IMR-90 (cell line): ENCODE results near the gene CDKL4. TPM values are rescaled to one million over a fixed set of nuclear protein-coding genes. Genes with fewer than 3 reads are reported as not detected.
A peak's percentile ranks its signal among the peaks of the same experiment; 100 is the strongest.

Experiments used
- ATAC-seq: fragments of 200-7000 bp; cut with Tn5 transposase; 2 replicates; pipeline ENCODE4 v1.9.1; 2020; ENCODE audit warnings: low read depth, mild to moderate bottlenecking, moderate library complexity
- BruUV-seq: library from RNA; stranded (reverse); fragments of 400-500 nt; replicated peaks from 2 replicates; lab custom pipeline; 2021; lab: Mats Ljungman, UMichigan
- CTCF ChIA-PET: fragments of 300-600 bp; formaldehyde crosslinking; extraction: SDS; loops from one replicate; lab custom pipeline; 2021; ENCODE audit warnings: antibody characterized with exemption; lab: Yijun Ruan, JAX
- POLR2A ChIA-PET: fragments of 300-600 bp; sonication (Branson Sonifier 250); formaldehyde crosslinking; loops from one replicate; lab custom pipeline; 2022; ENCODE audit warnings: antibody characterized with exemption; ENCODE audit not compliant: unreplicated experiment; lab: Charles Lee
- DNase-seq: peaks from one replicate; pipeline ENCODE4 v3.0.0; 2013
- H2AFZ ChIP-seq: replicated peaks from 2 replicates; pipeline ENCODE3; 2013; ENCODE audit warnings: low read length, mild to moderate bottlenecking; ENCODE audit not compliant: poor library complexity
- H2AK5ac ChIP-seq: 2 replicates; pipeline ENCODE4 v1.6.1; 2013; ENCODE audit warnings: low read depth, low read length, inconsistent platforms
- H2AK9ac ChIP-seq: replicated peaks from 2 replicates; pipeline ENCODE3; 2013; ENCODE audit warnings: mild to moderate bottlenecking, low read depth, low read length, moderate library complexity; ENCODE audit not compliant: poor library complexity
- H2BK120ac ChIP-seq: 2 replicates; pipeline ENCODE4 v1.6.1; 2013; ENCODE audit warnings: low read depth, low read length, inconsistent platforms
- H2BK15ac ChIP-seq: 3 replicates; pipeline ENCODE4 v1.6.1; 2013; ENCODE audit warnings: low read depth, low read length, inconsistent platforms
- H2BK20ac ChIP-seq: 2 replicates; pipeline ENCODE4 v1.6.1; 2013; ENCODE audit warnings: low read depth, mild to moderate bottlenecking, inconsistent platforms, low read length, moderate library complexity
- H2BK5ac ChIP-seq: 2 replicates; pipeline ENCODE4 v1.6.1; 2013; ENCODE audit warnings: mild to moderate bottlenecking, low read depth, low read length, inconsistent platforms; ENCODE audit not compliant: poor library complexity, severe bottlenecking
- H3K14ac ChIP-seq: replicated peaks from 2 replicates; pipeline ENCODE4 v1.6.1; 2013; ENCODE audit warnings: low read depth, low read length, inconsistent platforms
- H3K18ac ChIP-seq: 2 replicates; pipeline ENCODE4 v1.6.1; 2013; ENCODE audit warnings: low read depth, low read length, control low read depth
- H3K23ac ChIP-seq: 2 replicates; pipeline ENCODE4 v1.6.1; 2013; ENCODE audit warnings: low read depth, low read length, inconsistent platforms
- H3K27ac ChIP-seq: 2 replicates; pipeline ENCODE4 v1.5.1; 2013; ENCODE audit warnings: mild to moderate bottlenecking, control low read depth, low read length; ENCODE audit not compliant: insufficient read depth
- H3K27me3 ChIP-seq: 2 replicates; pipeline ENCODE4 v1.6.1; 2013; ENCODE audit warnings: low read length; ENCODE audit not compliant: control insufficient read depth, insufficient read depth
- H3K36me3 ChIP-seq: 2 replicates; pipeline ENCODE4 v1.6.1; 2013; ENCODE audit warnings: low read length, mixed read lengths; ENCODE audit not compliant: control insufficient read depth, insufficient read depth
- H3K4ac ChIP-seq: 2 replicates; pipeline ENCODE4 v1.6.1; 2013; ENCODE audit warnings: low read depth, low read length, inconsistent platforms
- H3K4me1 ChIP-seq: 2 replicates; pipeline ENCODE4 v1.6.1; 2013; ENCODE audit warnings: low read length, mixed read lengths; ENCODE audit not compliant: control insufficient read depth, insufficient read depth
- H3K4me2 ChIP-seq: 2 replicates; pipeline ENCODE4 v1.6.1; 2013; ENCODE audit warnings: low read depth, mild to moderate bottlenecking, control low read depth, low read length, moderate library complexity
- H3K4me3 ChIP-seq: 2 replicates; pipeline ENCODE4 v1.5.1; 2013; ENCODE audit warnings: low read depth, mild to moderate bottlenecking, control low read depth, low read length, moderate library complexity; ENCODE audit not compliant: insufficient read depth
- H3K56ac ChIP-seq: 2 replicates; pipeline ENCODE4 v1.6.1; 2013; ENCODE audit warnings: low read length, inconsistent platforms; ENCODE audit not compliant: insufficient read depth; ENCODE audit errors: extremely low read depth
- H3K79me1 ChIP-seq, 2 experiments: 2 replicates each; pipeline ENCODE4 v1.6.1; 2013; ENCODE audit warnings: low read length in 2 of 2, inconsistent platforms in 1 of 2, low read depth in 1 of 2
- H3K9ac ChIP-seq: 2 replicates; pipeline ENCODE4 v1.6.1; 2013; ENCODE audit warnings: low read depth, low read length, control low read depth
- H3K9me1 ChIP-seq: 2 replicates; pipeline ENCODE4 v1.6.1; 2013; ENCODE audit warnings: low read length, inconsistent platforms; ENCODE audit not compliant: insufficient read depth
- H3K9me3 ChIP-seq: 2 replicates; pipeline ENCODE4 v1.6.1; 2013; ENCODE audit warnings: low read length; ENCODE audit not compliant: control insufficient read depth, insufficient read depth
- H4K20me1 ChIP-seq: 2 replicates; pipeline ENCODE4 v1.6.1; 2013; ENCODE audit warnings: low read length, inconsistent platforms; ENCODE audit not compliant: insufficient read depth
- H4K5ac ChIP-seq: 2 replicates; pipeline ENCODE4 v1.6.1; 2013; ENCODE audit warnings: mild to moderate bottlenecking, low read depth, low read length, control low read depth
- H4K8ac ChIP-seq, 2 experiments: 2 replicates each; pipeline ENCODE4 v1.6.1; 2013; ENCODE audit warnings: low read depth in 2 of 2, low read length in 2 of 2, control low read depth in 1 of 2, inconsistent platforms in 1 of 2
- H4K91ac ChIP-seq: 2 replicates; pipeline ENCODE4 v1.6.1; 2013; ENCODE audit warnings: low read depth, low read length, inconsistent platforms; ENCODE audit not compliant: insufficient read depth
- BHLHE40 ChIP-seq: fragments of 150-350 bp; IDR thresholded peaks from 2 replicates; pipeline ENCODE4 v1.6.1; 2016; ENCODE audit warnings: mild to moderate bottlenecking, low read depth, low read length
- CHD1 ChIP-seq: IDR thresholded peaks from 2 replicates; pipeline ENCODE4 v1.6.1; 2012; ENCODE audit warnings: low read depth, low read length, improper control_type of control experiment
- CTCF ChIP-seq: conservative IDR thresholded peaks from 2 replicates; pipeline ENCODE4 v1.5.1; 2012; ENCODE audit warnings: mild to moderate bottlenecking, low read depth, low read length, improper control_type of control experiment
- ELK1 ChIP-seq: fragments of 150-350 bp; IDR thresholded peaks from 2 replicates; pipeline ENCODE4 v1.6.1; 2016; ENCODE audit warnings: low read depth, mild to moderate bottlenecking, low read length, moderate library complexity, borderline replicate concordance
- MXI1 ChIP-seq: IDR thresholded peaks from 2 replicates; pipeline ENCODE4 v1.6.1; 2012; ENCODE audit warnings: low read depth, mild to moderate bottlenecking, low read length, moderate library complexity, borderline replicate concordance
- NFE2L2 ChIP-seq: fragments of 150-350 bp; IDR thresholded peaks from 2 replicates; pipeline ENCODE4 v1.6.1; 2016; ENCODE audit warnings: low read depth, mild to moderate bottlenecking, low read length
- POLR2A ChIP-seq: IDR thresholded peaks from 2 replicates; pipeline ENCODE4 v1.6.1; 2012; ENCODE audit warnings: mild to moderate bottlenecking, low read depth, low read length
- RAD21 ChIP-seq: IDR thresholded peaks from 2 replicates; pipeline ENCODE4 v1.6.1; 2012; ENCODE audit warnings: low read length, improper control_type of control experiment
- RCOR1 ChIP-seq: IDR thresholded peaks from 2 replicates; pipeline ENCODE4 v1.6.1; 2012; ENCODE audit warnings: mild to moderate bottlenecking, low read length, improper control_type of control experiment; ENCODE audit not compliant: insufficient replicate concordance
- SMC3 ChIP-seq: fragments of 150-350 bp; IDR thresholded peaks from 2 replicates; pipeline ENCODE4 v1.6.1; 2016; ENCODE audit warnings: low read depth, mild to moderate bottlenecking, antibody characterized with exemption, low read length, moderate library complexity
- WGBS, 2 experiments: methylation state at CpG; one replicate each; pipeline versions ENCODE4 v1.1.5 to v1.1.7; 2013; ENCODE audit warnings: missing lambda C conversion rate in 2 of 2; ENCODE audit not compliant: insufficient read length in 1 of 2; ENCODE audit errors: extremely low coverage in 2 of 2; 5-methylcytosine and 5-hydroxymethylcytosine counted together
- dilution Hi-C: fragments of 300-500 bp; cut with HindIII; formaldehyde crosslinking; loops from one replicate; pipeline ENCODE4 v1.14.3; 2018; ENCODE audit warnings: low sequenced_read_pairs; ENCODE audit not compliant: unreplicated experiment
- in situ Hi-C: fragments of 300-500 bp; cut with MboI; formaldehyde crosslinking; loops from 3 replicates; pipeline ENCODE4 v1.14.3; 2019; ENCODE audit warnings: low sequenced_read_pairs, inconsistent platforms, mixed read lengths
- intact Hi-C: fragments of 100-400 bp; cut with micrococcal nuclease; formaldehyde crosslinking; loops from 2 replicates; pipeline ENCODE4 v1.10.0; 2022
- polyA plus RNA-seq, 3 experiments: library from polyadenylated mRNA; depleted of rRNA; stranded (reverse); fragments of >200 nt; gene quantifications; 2 replicates each; pipeline ENCODE4 v1.2.3, GENCODE V29; 2012; ENCODE audit warnings: low replicate concordance in 1 of 3
- total RNA-seq: library from RNA; depleted of rRNA; stranded (reverse); fragments of >200 nt; gene quantifications from 2 replicates; pipeline ENCODE4 v1.2.3, GENCODE V29; 2012

CDKL4 gene
- total and polyA plus RNA-seq, 2 of the 4 experiments (the other 2 are of a cell fraction), result not detected

GRCh38 chr2:39228413-39229209 lies 15.2 kb downstream of the CDKL4 start:
- Histone ChIP-seq H3K4me2 (peak overlapping the region; percentile 53), H3K4me3 (no peak overlapping the region), H3K27me3 (no peaks in the 10 kb centered on the region), H3K9me3 (no peaks in the 10 kb centered on the region), H2BK5ac (no peak overlapping the region), H2AFZ (peak overlapping the region; percentile 68), H3K9ac (peak overlapping the region; percentile 43; the same call in 1 of the 2 replicates), H4K91ac (no peak overlapping the region), H3K79me1 (no peaks in the 10 kb centered on the region), H2BK120ac (no peak overlapping the region), H2AK5ac (no peak overlapping the region), H4K5ac (no peak overlapping the region), H2BK15ac (no peak overlapping the region), H3K18ac (no peak overlapping the region), H4K20me1 (no peaks in the 10 kb centered on the region), H3K56ac (no peak overlapping the region), H3K36me3 (no peaks in the 10 kb centered on the region), H3K23ac (no peak overlapping the region), H2BK20ac (no peak overlapping the region), H3K14ac (no peak overlapping the region), H3K4me1 (0 out of 2 replicates have a peak, but pooled peaks cover 1% of the 10 kb centered on the region), H3K9me1 (no peaks in the 10 kb centered on the region), H2AK9ac (no peak overlapping the region), H4K8ac (no peak overlapping the region; a peak in 1 of 4 replicates), H3K4ac (no peak overlapping the region; the same call in 1 of the 2 replicates), H3K27ac (no peak overlapping the region; the same call in 1 of the 2 replicates)
- DNase-seq (no peak), ATAC-seq (no peak)
- intact Hi-C loops (loop anchor here (1.0 kb wide), 3 partner anchors 109 to 281 kb away; no protein-coding TSS in a partner anchor), dilution Hi-C loops (no loop called here), in situ Hi-C loops (loop anchor here (5.0 to 10.0 kb wide), 2 partner anchors 166 to 284 kb away; no protein-coding TSS in a partner anchor)
- no TSS peak for BruUV-seq
- ChIA-PET CTCF (interaction anchor here (0.6 to 3.3 kb wide), 13 partner anchors 10 to 460 kb away, joined by 3 to 28 read pairs (median 4); partner anchors contain the start of gene SOS1), POLR2A (no interaction called here)
- TF ChIP-seq RCOR1 (no peak), MXI1 (no peak), RAD21 (no peak), CHD1 (no peak), CTCF (no peak), SMC3 (no peak), ELK1 (no peak), POLR2A (no peak), NFE2L2 (no peak), BHLHE40 (no peak)
- no CpG with 5 or more reads among the region's 19 CpGs for WGBS, 2 experiments
